A549 (cell line): ENCODE results near the gene PTGDS.

Experiments
- CTCF ChIP-seq: fragments of >200 bp; sonication (Bioruptor Twin); formaldehyde crosslinking; IDR thresholded peaks from 3 replicates; pipeline ENCODE4 v1.5.1; 2016
- ELK1 ChIP-seq: fragments of 150-350 bp; IDR thresholded peaks from 2 replicates; pipeline ENCODE4 v1.6.1; 2014; ENCODE audit warnings: low read depth, mild to moderate bottlenecking, low read length
- EP300 ChIP-seq, 2 experiments: fragments of >200 bp; sonication (Bioruptor Twin); formaldehyde crosslinking; IDR thresholded peaks; 2 replicates in 1 of 2; 3 replicates in 1 of 2; pipeline ENCODE4 v1.6.1; 2016 to 2017
- JUN ChIP-seq, 2 experiments: fragments of >200 bp; sonication (Bioruptor Twin); formaldehyde crosslinking; IDR thresholded peaks; 2 replicates in 1 of 2; 3 replicates in 1 of 2; pipeline ENCODE4 v1.6.1; 2016 to 2017
- JUNB ChIP-seq: fragments of >200 bp; sonication (Bioruptor Twin); formaldehyde crosslinking; IDR thresholded peaks from 2 replicates; pipeline ENCODE4 v1.6.1; 2016
- KDM1A ChIP-seq: fragments of 200-600 bp; sonication (generic); IDR thresholded peaks from 2 replicates; pipeline ENCODE4 v1.6.1; 2016; ENCODE audit warnings: low read depth, mild to moderate bottlenecking
- POLR2A ChIP-seq: IDR thresholded peaks from 2 replicates; pipeline ENCODE4 v1.6.1; 2012; ENCODE audit warnings: mild to moderate bottlenecking, low read length
- RCOR1 ChIP-seq: fragments of 150-350 bp; IDR thresholded peaks from 2 replicates; pipeline ENCODE4 v1.6.1; 2014; ENCODE audit warnings: antibody characterized with exemption, low read length, low read depth
- REST ChIP-seq: fragments of 200-600 bp; sonication (generic); IDR thresholded peaks from 2 replicates; pipeline ENCODE4 v1.6.1; 2016; ENCODE audit warnings: antibody characterized with exemption, mild to moderate bottlenecking, moderate library complexity
- SMC3 ChIP-seq: fragments of >200 bp; sonication (Bioruptor Twin); formaldehyde crosslinking; IDR thresholded peaks from 3 replicates; pipeline ENCODE4 v1.6.1; 2018; ENCODE audit warnings: inconsistent platforms
- USF2 ChIP-seq: fragments of 450-650 bp; IDR thresholded peaks from 2 replicates; pipeline ENCODE4 v1.6.1; 2014; ENCODE audit warnings: antibody characterized with exemption

- no peak for TF ChIP-seq CTCF
- no peak for TF ChIP-seq KDM1A
- no peak for TF ChIP-seq POLR2A
- TF ChIP-seq SMC3, result no peak
- no peak for TF ChIP-seq EP300 (IDR thresholded peaks at IDR 0.05)
- TF ChIP-seq ELK1, result no peak
- no peak for TF ChIP-seq RCOR1
- no peak for TF ChIP-seq USF2
- TF ChIP-seq REST, result no peak
- no peak for TF ChIP-seq JUNB
- TF ChIP-seq JUN (IDR thresholded peaks at IDR 0.05), result no peak
Measured at GRCh38 chr9:137012694-137013570, 35.6 kb downstream of the PTGDS start.
